Epithelial cell of proximal tubule (primary cell): Measurements from ENCODE around the gene TYW5. TPM values are rescaled to one million over a fixed set of nuclear protein-coding genes. Genes with fewer than 3 reads are reported as not detected.
A peak's percentile ranks its signal among the peaks of the same experiment; 100 is the strongest.
"Not testable (repeated sequence)": the region's sequence is repeated elsewhere in the genome, so short reads cannot be mapped to it uniquely, and the experiment has no call there.

Experiments
- DNase-seq: peaks from one replicate; pipeline ENCODE4 v3.0.0-alpha.2; 2011; ENCODE audit warnings: low read depth
- H3K4me3 ChIP-seq: 2 replicates; pipeline ENCODE4 v1.5.1; 2011; ENCODE audit warnings: low read depth, mild to moderate bottlenecking, low read length
- CTCF ChIP-seq: conservative IDR thresholded peaks from 2 replicates; pipeline ENCODE4 v1.5.1; 2012; ENCODE audit warnings: low read depth, mild to moderate bottlenecking, low read length
- total RNA-seq: library from RNA; depleted of rRNA; stranded (reverse); fragments of >200 nt; gene quantifications from 2 replicates; pipeline ENCODE4 v1.2.3, GENCODE V29; 2015

The TYW5 gene
- total RNA-seq, 1 donor from 2014 or later = 7.3 TPM

GRCh38 chr2:199928226-199928625 lies 27.1 kb downstream of the TYW5 start:
- no peak for TF ChIP-seq CTCF
- DNase-seq = no peak
- no peak overlapping the region for H3K4me3 ChIP-seq

- no peak overlapping the region for H3K4me3 ChIP-seq
- no peak for DNase-seq
- TF ChIP-seq CTCF = no peak
These were observed 28.5 kb downstream of the TYW5 start for GRCh38 chr2:199926806-199927205.

GRCh38 chr2:199923924-199924323 lies 31.4 kb downstream of the TYW5 start:
- no peak for TF ChIP-seq CTCF
- no peak overlapping the region for H3K4me3 ChIP-seq
- DNase-seq = no peak

- H3K4me3 ChIP-seq = no peak overlapping the region
- no peak for DNase-seq
These were observed 32.4 kb downstream of the TYW5 start for GRCh38 chr2:199922856-199923255.

DNA sequence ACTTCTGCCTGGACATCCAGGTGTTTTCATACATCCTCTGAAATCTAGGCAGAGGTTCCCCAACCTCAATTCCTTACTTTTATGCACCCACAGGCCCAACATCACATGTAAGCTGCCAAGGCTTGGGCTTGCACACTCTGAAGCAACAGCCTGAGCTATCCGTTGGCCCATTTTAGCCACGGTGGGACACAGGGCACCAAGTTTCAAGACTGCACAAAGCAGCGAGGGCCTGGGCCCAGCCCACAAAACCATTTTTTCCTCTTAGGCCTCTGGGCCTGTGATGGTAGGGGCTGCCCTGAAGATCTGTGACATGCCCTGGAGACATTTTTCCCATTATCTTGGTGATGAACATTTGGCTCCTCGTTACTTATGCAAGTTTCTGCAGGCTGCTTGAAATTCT lies 38.3 kb downstream of the TYW5 start:
- no peak overlapping the region for H3K4me3 ChIP-seq
- no peak for TF ChIP-seq CTCF
- DNase-seq = no peak

More at GRCh38 chr2:199922856-199923255, 32.4 kb downstream of the TYW5 start:
- no peak for TF ChIP-seq CTCF

GRCh38 chr2:199914372-199914958 lies 40.8 kb downstream of the TYW5 start:
- no peak for TF ChIP-seq CTCF
- DNase-seq = no peak
- H3K4me3 ChIP-seq = no peak overlapping the region

GRCh38 chr2:199912553-199913114 lies 42.7 kb downstream of the TYW5 start:
- peak overlapping the region; percentile 72 for H3K4me3 ChIP-seq
- DNase-seq = not testable (repeated sequence)
